HL-60 (cell line): Measurements from ENCODE around the gene EYA3.

Source experiments
- DNase-seq, 2 experiments: peaks; one replicate each; pipeline ENCODE4 v3.0.0-alpha.2; 2010 to 2020; ENCODE audit warnings: low read depth in 1 of 2, low spot score in 1 of 2
- H3K27ac ChIP-seq: fragments of 250-450 bp; sonication (Bioruptor Pico); replicated peaks from 2 replicates; pipeline ENCODE4 v1.5.1; 2020; ENCODE audit warnings: mild to moderate bottlenecking, moderate library complexity
- H3K27me3 ChIP-seq: fragments of 250-450 bp; sonication (Bioruptor Pico); 2 replicates; pipeline ENCODE4 v1.5.1; 2021; ENCODE audit warnings: mild to moderate bottlenecking, moderate library complexity; ENCODE audit not compliant: insufficient read depth, poor library complexity, severe bottlenecking
- H3K4me3 ChIP-seq: replicated peaks from 2 replicates; pipeline ENCODE4 v1.5.1; 2011; ENCODE audit warnings: mild to moderate bottlenecking, control low read depth, low read length; ENCODE audit not compliant: insufficient read depth
- CTCF ChIP-seq: IDR thresholded peaks from one replicate; pipeline ENCODE4 v1.5.1; 2011; ENCODE audit warnings: low read length, control low read depth, inconsistent platforms; ENCODE audit not compliant: insufficient read depth
- GABPA ChIP-seq: IDR thresholded peaks from 2 replicates; pipeline ENCODE4 v1.6.1; 2012; ENCODE audit warnings: low read depth
- POLR2AphosphoS5 ChIP-seq: IDR thresholded peaks from 2 replicates; pipeline ENCODE4 v1.6.1; 2012; ENCODE audit warnings: low read depth
- REST ChIP-seq: IDR thresholded peaks from 2 replicates; pipeline ENCODE4 v1.6.1; 2012; ENCODE audit warnings: low read depth; ENCODE audit not compliant: insufficient replicate concordance
- SPI1 ChIP-seq: IDR thresholded peaks from 2 replicates; pipeline ENCODE4 v1.6.1; 2012; ENCODE audit warnings: low read depth, mild to moderate bottlenecking, borderline replicate concordance

Gene EYA3

GRCh38 chr1:28130901-28131300, 42.5 kb upstream of the EYA3 start:
- no peaks in the 10 kb centered on the region for H3K27me3 ChIP-seq
- TF ChIP-seq REST (no peak), POLR2AphosphoS5 (no peak), CTCF (no peak), SPI1 (no peak), GABPA (no peak)
- H3K4me3 ChIP-seq: no peak overlapping the region
- H3K27ac ChIP-seq: no peak overlapping the region
- DNase-seq: no peak

- peak overlapping the region; percentile 90 for H3K27ac ChIP-seq
- no peak for DNase-seq
These were observed 40.7 kb upstream of the EYA3 start for GRCh38 chr1:28129150-28129549.

More at GRCh38 chr1:28129150-28129549, 40.7 kb upstream of the EYA3 start:
- no peak for TF ChIP-seq REST
- TF ChIP-seq SPI1: no peak
- TF ChIP-seq CTCF: no peak
- TF ChIP-seq POLR2AphosphoS5: no peak
- no peak for TF ChIP-seq GABPA
- H3K4me3 ChIP-seq: no peak overlapping the region
- no peaks in the 10 kb centered on the region for H3K27me3 ChIP-seq
